ENCODE results near the gene MTHFD2L.
A peak's percentile ranks its signal among the peaks of the same experiment; 100 is the strongest.
"Not testable (repeated sequence)": the region's sequence is repeated elsewhere in the genome, so short reads cannot be mapped to it uniquely, and the experiment has no call there.

The MTHFD2L gene

GRCh38 chr4:74127745-74128144 lies 30.2 kb upstream of the MTHFD2L start:
- no peak overlapping the region for H3K27ac ChIP-seq

DNA sequence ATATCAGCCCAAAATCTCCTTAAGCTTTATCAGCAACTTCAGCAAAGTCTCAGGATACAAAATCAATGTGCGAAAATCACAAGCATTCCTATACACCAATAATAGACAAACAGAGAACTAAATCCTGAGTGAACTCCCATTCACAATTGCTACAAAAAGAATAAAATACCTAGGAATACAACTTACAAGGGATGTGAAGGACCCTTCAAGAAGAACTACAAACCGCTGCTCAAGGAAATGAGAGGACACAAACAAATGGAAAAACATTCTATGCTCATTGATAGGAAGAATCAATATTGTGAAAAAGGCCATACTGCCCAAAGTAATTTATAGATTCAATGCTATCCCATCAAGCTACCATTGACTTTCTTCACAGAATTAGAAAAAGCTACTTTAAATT lies 27.1 kb upstream of the MTHFD2L start:
- H3K4me3 ChIP-seq: not testable (repeated sequence)

More at GRCh38 chr4:74127745-74128144, 30.2 kb upstream of the MTHFD2L start:
- no peak overlapping the region for H3K4me3 ChIP-seq

GRCh38 chr4:74132188-74132587 lies 25.7 kb upstream of the MTHFD2L start:
- H3K4me3 ChIP-seq, H3K27ac ChIP-seq: not testable (repeated sequence)

More for the DNA sequence above, 27.1 kb upstream of the MTHFD2L start:
- not testable (repeated sequence) for H3K27ac ChIP-seq

- Histone ChIP-seq H3K4me3 (no peak overlapping the region), H3K27ac (no peak overlapping the region)
These were observed 25.0 kb upstream of the MTHFD2L start for GRCh38 chr4:74132944-74133343.

- Histone ChIP-seq H3K4me3 (no peak overlapping the region), H3K27ac (no peak overlapping the region)
These were observed 24.0 kb upstream of the MTHFD2L start for GRCh38 chr4:74133786-74134499.

- Histone ChIP-seq H3K4me3 (no peak overlapping the region), H3K27ac (no peak overlapping the region)
These were observed 23.4 kb upstream of the MTHFD2L start for GRCh38 chr4:74134500-74134852.

DNA sequence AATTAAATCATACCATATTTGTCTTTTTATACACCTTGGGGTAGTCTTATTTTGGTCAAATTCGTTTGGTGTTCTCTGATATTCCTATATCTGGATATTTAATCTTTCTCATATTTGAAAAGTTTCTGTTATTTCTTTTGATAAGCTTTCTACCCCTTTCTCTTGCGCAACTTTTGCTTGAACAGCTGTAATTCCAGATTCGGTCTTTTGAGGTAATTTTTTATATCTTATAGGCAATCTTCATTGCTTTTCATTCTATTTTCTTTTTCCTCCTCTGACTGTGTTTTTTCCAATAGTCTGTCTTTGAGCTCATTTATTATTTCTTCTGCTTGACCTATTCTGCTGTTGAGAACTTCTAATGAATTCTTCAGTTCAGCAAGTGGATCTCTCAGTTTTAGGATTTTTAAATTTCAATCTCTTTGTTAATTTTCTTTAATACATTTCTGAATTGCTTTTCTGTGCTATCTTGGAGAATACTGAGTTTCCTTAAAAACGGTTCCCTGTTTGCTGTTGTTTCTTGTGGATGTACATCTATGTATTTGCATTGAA lies 11.3 kb upstream of the MTHFD2L start:
- H3K27ac ChIP-seq: no peak overlapping the region
- H3K4me3 ChIP-seq: no peak overlapping the region

GRCh38 chr4:74148205-74148604 lies 9.7 kb upstream of the MTHFD2L start:
- Histone ChIP-seq H3K27ac (no peak overlapping the region), H3K4me3 (no peak overlapping the region)

- Histone ChIP-seq H3K27ac (no peak overlapping the region), H3K4me3 (no peak overlapping the region)
These were observed 5.1 kb upstream of the MTHFD2L start for GRCh38 chr4:74152836-74153235.

DNA sequence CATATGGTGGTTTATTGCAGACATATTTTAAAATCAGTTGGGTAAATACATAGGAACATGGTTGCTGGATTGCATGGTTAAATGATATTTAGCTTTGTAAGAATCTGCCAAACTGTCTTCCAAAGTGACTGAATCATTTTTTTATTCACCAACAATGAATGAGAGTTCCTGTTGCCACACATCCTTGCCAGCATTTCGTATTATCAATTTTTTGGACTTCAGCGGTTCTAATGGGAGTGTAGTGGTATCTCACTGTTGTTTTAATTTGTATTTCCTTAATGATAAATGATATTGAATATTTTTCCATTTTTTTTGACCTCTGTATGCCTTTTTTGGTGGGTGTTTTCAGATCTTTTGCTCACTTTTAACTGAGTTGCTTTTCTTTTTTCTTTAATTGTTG lies 1.4 kb upstream of the MTHFD2L start:
- peak overlapping the region in 2 of 21 experiments; percentile 90 to 93 for H3K27ac ChIP-seq
- no peak overlapping the region for H3K4me3 ChIP-seq

GRCh38 chr4:74157154-74157553 lies 764 bp upstream of the MTHFD2L start:
- H3K4me3 ChIP-seq: peak overlapping the region; percentile 40 to 65 (median 56)
- peak overlapping the region; percentile 82 to 95 (median 89) for H3K27ac ChIP-seq

- H3K27ac ChIP-seq: peak overlapping the region in 20 of 21 experiments; percentile 82 to 95 (median 89)
- H3K4me3 ChIP-seq: peak overlapping the region; percentile 40 to 65 (median 56)
These were observed 686 bp downstream of the MTHFD2L start for GRCh38 chr4:74158466-74159142.

DNA sequence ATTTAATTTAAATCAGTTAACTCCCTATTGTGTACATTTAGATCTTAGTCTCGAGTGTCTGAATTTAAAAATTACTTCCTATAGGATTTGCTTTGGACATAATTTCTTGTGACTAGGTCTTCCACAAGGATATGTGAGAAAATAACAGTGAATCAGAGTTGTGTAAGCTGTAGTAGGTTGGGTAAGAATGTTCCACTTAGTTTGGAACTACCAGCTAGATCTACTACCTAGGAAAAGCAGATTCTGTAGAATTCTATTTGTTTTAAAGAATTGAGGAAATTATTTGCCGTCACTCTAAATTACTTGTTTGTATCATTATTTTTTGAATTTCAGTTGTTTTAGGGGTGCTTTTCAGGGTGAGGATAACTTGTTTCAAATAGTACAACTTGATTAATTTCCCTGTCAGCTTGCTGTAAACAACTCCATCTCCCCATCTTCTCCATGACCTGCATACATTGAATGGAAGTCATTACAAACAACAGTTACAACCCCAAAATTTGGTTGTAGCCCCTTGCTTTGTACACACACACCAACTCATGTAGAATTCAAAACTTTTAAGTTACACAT lies 1.3 kb downstream of the MTHFD2L start:
- H3K4me3 ChIP-seq: peak overlapping the region; percentile 40 to 65 (median 56)
- H3K27ac ChIP-seq: peak overlapping the region in 10 of 21 experiments; percentile 19 to 95 (median 86)

- peak overlapping the region in 2 of 21 experiments; percentile 22 for H3K27ac ChIP-seq
- H3K4me3 ChIP-seq: no peak overlapping the region
These were observed 3.9 kb downstream of the MTHFD2L start for GRCh38 chr4:74161666-74162450.

GRCh38 chr4:74166135-74166534 lies 8.2 kb downstream of the MTHFD2L start:
- Histone ChIP-seq H3K4me3 (no peak overlapping the region), H3K27ac (no peak overlapping the region)

GRCh38 chr4:74166818-74167217 lies 8.9 kb downstream of the MTHFD2L start:
- Histone ChIP-seq H3K4me3 (no peak overlapping the region), H3K27ac (no peak overlapping the region)

DNA sequence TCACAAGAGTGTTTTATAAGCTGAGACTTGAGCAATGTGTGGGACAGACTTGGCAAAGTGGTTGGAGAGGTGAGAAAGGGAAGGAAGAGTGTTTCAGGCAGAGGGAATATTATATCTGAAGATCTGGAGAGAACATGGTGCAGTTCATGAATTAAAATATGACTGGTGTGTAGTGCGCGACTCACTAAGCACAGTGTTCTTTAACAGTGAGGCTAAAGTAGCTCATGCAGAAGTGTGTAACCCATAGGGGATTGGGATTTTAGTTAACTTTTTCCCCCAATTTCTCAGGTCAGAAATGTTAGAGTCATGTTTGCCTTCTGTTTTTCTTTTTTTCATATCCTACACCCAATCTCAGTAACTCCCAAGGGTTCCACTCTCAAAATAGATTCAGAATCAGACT lies 9.7 kb downstream of the MTHFD2L start:
- Histone ChIP-seq H3K27ac (no peak overlapping the region), H3K4me3 (no peak overlapping the region)

DNA sequence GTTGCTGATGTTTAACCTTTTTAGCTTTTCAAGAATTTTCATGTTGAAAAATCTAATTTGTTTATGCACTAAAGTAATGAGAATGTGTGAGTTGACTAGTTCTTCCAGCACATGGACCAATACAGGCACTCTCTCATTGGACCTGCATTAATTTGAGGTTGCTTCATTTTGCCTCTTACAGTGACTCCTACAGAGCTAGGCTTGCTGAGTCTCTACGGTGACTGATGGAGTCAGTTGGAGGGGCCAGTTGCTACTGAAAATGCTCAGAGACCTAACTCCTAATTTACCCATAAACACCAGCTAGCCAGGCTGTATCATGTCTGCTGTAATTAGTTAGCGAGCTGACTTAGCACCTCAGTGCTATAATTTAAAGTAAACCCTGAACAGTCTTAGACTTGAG lies 10.9 kb downstream of the MTHFD2L start:
- Histone ChIP-seq H3K27ac (no peak overlapping the region), H3K4me3 (no peak overlapping the region)

DNA sequence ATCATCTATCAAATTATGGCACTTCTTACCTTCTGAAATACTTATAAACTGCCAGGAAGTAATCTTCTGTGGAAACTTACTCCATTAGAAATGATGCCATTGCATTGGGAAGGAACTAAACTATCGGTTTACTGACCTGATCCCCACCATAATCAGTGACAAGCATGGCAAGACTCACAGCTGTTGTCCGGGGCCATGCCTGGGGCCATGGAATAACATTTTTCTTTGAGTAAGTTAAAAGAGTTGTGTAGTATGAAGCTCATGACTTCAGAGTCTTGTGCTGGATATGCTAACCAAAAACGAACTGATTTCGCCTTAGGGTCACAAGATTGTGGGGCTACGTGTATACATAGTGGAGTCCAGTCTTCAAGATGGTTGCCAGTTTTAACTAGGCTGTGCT lies 15.4 kb downstream of the MTHFD2L start:
- no peak overlapping the region for H3K4me3 ChIP-seq

GRCh38 chr4:74174421-74174820 lies 16.5 kb downstream of the MTHFD2L start:
- no peak overlapping the region for H3K4me3 ChIP-seq
- no peak overlapping the region for H3K27ac ChIP-seq

More for the DNA sequence above, 15.4 kb downstream of the MTHFD2L start:
- H3K27ac ChIP-seq: no peak overlapping the region
